CMK (cell line): Measurements from ENCODE around the gene DDX56.
"Not testable (repeated sequence)": the region's sequence is repeated elsewhere in the genome, so short reads cannot be mapped to it uniquely, and the experiment has no call there.

Experiments
- DNase-seq: peaks from one replicate; pipeline ENCODE4 v3.0.0-alpha.2; 2010; ENCODE audit warnings: low read depth

DDX56 gene

DNA sequence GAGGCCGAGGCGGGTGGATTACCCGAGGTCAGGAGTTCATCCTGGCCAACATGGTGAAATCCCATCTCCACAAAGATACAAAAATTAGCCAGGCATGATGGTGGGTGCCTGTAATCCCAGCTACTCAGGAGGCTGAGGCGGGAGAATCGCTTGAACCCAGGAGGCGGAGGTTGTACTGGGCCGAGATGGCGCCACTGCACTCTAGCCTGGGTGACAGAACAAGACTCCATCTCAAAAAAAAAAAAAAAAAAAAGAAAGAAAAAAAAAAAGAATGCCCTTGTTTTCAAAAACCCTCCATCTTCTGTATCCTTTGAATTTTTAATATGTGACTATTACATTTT, 11.1 kb downstream of the DDX56 start:
- not testable (repeated sequence) for DNase-seq

DNA sequence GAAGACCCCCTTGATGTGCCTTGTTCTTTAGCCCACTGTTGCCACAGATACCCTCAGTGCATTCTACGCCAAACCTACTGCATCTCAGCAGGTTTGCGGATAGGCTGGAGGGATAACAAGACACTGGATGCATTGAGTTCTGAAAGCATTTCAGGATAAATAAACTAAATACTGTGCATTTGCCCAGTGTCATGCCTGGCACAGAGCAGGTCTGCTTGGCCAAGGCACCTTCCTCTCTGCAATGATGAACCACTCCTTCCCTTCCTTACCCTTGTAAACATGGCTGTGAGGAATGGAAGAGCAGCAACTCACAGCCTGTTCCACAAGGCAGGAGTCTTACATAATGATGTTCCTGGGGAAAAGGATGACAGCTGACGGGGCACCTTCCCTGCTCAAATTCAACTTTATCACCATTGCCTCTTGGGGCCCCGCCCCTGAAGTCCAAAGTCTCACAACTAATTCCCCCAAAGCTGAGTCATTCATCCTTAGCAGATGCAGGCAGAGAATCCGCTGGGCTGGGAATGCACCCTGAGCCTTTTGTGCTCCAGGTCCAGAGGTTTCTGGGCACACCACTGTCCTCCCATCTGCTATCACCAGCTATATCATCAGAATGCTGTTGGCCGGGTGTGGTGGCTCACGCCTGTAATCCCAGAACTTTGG, 11.6 kb downstream of the DDX56 start:
- DNase-seq, result no peak

GRCh38 chr7:44561481-44561880, 12.2 kb downstream of the DDX56 start:
- no peak for DNase-seq

DNA sequence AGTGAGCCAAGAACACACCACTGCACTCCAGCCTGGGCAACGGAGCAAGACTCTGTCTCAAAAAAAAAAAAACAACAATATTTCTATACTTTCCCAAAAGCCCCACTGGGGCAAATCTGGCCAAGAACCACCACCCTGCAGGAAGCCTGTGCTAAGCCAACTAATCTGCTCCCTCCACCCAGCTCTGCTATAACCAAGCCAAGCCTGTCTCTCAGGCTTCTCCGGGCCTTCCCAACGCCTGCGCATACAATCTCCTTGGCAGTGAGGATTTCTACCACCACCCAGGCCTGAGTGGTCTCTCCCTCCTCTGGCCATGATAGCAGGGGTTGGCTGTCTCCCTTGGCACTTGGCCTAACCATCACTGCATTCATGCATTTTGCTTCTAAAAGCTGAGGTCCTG, 14.2 kb downstream of the DDX56 start:
- no peak for DNase-seq

DNA sequence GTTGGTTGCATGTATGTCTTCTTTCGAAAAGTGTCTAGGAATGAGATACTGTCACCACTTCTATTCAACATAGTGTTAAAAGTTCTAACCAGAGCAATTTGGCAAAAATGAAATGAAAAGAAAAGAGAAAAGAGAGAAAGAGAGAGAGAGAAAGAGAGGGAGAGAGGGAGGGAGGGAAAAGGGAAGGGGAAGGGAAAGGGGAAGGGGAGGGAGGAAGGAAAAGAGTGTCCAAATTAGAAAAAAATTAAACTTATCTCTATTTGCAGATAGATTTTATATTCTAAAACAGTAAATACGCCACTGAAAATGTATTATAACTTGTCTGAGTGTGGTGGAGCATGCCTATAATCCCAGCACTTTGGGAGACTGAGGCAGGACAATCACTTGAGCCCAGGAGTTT, 16.2 kb downstream of the DDX56 start:
- no peak for DNase-seq

GRCh38 chr7:44555350-44555749, 18.4 kb downstream of the DDX56 start:
- DNase-seq, result no peak

- not testable (repeated sequence) for DNase-seq
These were observed 21.2 kb downstream of the DDX56 start for GRCh38 chr7:44552473-44553005.

DNA sequence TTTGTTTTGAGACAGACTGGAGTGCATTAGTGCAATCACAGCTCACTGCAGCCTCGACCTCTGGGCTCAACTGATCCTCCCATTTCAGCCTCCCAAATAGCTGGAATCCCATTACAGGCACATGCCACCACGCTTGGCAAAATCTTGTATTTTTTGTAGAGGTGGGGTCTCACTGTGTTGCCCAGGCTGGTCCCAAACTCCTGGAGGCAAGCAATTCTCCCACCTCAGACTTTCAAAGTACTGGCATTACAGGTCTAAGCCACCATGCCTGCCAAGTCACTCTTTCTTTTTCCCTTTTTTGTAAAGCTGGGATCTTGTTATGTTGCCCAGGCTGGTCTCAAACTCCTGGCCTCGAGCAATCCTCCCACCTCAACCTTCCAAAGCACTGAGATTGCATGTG, 24.3 kb downstream of the DDX56 start:
- DNase-seq, result no peak

DNA sequence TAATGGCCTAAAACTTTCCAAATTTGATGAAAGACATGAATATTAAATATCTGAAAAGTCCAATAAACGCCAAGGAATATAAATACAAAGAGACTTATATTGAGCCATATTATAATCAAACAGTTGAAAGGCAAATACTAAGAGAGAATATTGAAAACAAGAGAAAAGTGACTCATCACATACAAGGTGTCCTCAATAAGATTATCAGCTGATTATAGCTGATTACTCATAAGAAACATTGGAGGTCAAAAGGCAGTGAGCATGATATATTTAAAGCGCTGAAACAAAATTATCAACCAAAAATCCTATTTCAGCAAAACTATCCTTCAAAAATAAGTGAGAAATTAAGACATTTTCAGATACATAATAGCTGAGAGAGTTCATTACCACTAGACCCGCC, 24.8 kb downstream of the DDX56 start:
- DNase-seq, result no peak

DNA sequence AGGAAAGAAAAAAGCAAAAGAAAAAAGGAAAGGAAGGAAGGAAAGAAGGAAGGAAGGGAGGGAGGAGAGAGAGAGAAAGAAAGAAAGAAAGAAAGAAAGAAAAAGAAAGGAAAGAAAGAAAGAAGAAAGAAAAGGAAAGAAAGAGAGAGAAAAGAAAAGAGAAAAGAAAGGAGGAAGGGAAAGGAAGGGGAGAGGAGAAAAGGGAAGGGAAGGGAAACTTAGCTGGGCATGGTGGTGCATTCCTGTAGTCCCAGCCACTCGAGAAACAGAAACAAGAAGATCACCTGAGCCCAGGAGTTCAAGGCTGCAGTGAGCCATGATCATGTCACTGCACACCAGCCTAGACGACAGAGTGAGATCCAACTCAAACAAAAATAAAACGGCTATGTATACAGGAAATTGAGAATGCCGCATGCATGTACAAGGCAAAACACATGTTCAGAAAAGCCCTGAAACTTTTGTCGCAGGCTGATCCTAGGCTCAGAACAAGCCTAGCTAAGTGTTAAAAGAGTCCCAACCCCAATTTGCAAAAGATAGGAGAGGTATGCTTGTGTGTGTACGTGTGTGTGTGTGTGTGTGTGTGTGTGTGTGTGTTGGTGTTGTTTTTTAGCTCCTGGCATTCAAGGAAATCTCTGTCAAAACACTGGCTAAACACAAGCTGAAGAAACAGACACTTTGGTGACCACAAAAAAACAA, 26.0 kb downstream of the DDX56 start:
- no peak for DNase-seq

- no peak for DNase-seq
These were observed 31.7 kb downstream of the DDX56 start for GRCh38 chr7:44541876-44542610.

GRCh38 chr7:44541028-44541869, 32.5 kb downstream of the DDX56 start, which contains the start of gene NPC1L1:
Gene NPC1L1, minus strand, starts transcription at chr7:44541330. Its CDS starts 71 bp downstream, at chr7:44541259.
- DNase-seq, result no peak

DNA sequence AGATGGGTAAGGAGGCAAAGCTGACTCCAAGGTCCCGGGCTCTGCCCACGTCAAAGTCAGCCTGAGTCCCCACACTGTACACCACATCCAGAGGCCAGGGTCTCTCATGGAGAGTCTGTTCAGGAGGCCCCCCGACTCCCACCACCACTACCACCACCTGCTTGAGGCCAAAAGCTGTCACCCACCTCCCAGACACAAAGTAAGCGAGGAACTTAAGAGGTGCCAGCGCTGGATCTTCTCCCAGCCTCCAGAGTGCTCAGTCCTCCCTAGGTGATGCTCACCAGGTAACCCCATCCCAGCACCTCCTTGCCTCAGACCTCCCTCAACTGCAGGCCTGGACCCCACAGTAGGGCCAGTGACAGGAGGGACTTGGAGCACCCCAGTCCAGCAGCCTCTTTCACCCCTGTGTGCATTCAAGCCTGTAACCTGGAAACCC, 33.1 kb downstream of the DDX56 start:
- no peak for DNase-seq

GRCh38 chr7:44539669-44540506, 33.8 kb downstream of the DDX56 start:
- DNase-seq, result no peak

GRCh38 chr7:44538798-44539668, 34.7 kb downstream of the DDX56 start:
- no peak for DNase-seq

- no peak for DNase-seq
These were observed 35.5 kb downstream of the DDX56 start for GRCh38 chr7:44538093-44538797.

DNA sequence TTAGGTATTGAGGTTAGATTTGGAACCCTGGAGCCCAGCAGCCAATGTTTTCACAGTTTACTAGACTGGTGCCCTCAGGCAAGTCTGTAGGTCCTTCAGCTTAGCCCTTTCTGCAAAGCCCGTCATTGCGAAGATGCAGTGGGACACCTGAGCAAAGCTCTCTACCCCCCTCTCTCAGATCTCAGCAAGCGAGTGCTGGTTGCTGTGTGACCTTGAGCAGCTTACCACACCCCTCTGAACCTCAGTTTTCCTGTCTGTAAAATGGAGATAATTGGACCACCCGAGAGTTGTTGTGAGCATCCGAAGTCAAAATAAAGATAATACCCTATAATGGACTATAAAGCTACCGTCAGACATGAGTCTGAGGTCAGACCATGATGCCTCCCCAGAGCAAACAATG, 36.3 kb downstream of the DDX56 start:
- no peak for DNase-seq

DNA sequence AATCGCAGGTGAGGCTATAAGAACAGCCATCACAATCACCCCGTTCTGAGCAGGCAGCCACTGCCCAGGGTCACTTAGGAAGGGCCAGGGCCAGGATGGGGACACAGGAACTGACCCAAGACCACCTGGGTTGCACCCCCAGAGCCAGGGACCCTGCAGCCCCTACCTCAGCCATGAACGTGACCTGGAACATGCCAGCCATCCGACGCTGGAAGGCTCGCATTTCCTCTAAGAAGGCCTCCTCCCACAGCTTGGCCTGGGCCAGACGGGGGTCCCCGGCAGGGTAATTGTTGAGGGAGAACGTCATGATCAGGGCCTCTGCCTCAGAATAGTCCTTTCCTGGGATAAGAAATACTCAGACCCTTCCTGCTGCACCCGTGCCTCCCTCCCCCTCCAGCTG, 37.6 kb downstream of the DDX56 start:
- no peak for DNase-seq

DNA sequence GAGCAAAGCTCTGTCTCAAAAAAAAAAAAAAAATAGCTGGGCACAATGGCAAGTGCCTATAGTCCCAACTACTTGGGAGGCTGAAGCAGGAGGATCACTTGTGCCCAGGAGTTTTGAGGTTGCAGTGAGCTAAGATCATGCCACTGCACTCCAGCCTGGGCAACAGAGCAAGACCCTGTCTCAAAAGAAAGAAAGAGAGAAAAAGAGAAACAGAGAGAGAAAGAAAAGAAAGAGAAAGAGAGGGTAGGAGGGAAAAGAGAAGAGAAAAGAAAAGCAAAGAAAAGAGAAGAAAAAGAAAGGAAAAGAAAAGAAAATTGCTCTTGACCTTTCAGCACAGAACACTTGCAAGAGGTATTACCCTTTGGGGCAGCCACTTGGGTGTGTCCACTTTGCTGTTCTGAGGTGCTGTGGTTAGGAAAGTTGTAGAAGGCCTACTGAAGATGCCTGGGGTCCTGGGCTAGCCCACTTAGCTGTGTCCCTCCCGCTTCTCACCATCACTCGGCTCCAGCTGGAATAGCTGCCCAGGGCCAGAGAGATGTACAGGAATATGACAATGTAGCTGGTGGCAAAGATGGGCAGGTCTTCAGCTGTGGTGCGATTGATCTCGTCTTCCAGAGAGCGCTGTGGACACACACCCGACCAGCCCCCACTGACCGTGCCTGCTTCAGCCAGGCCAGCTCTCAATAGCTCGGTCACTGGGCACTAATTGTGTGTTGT, 38.2 kb downstream of the DDX56 start:
- no peak for DNase-seq
